Tibial artery (tissue), 4 donors: ENCODE measurements around the gene KLHL3.

Source experiments
- DNase-seq, 2 donors: peaks; one replicate each; pipeline ENCODE4 v3.0.0-alpha.2; 2019
- H3K27ac ChIP-seq, 2 donors: fragments of 200-600 bp; sonication (generic) in 1 of 2; 1 replicate in 1 of 2; 2 replicates in 1 of 2; pipeline ENCODE4 v1.5.1; 2018 to 2019; ENCODE audit warnings: mild to moderate bottlenecking in 1 of 2
- H3K27me3 ChIP-seq, 2 donors: fragments of 200-600 bp; sonication (generic) in 1 of 2; one replicate each; pipeline versions ENCODE4 v1.5.1 to v1.6.0; 2016 to 2019
- H3K36me3 ChIP-seq, 3 donors: fragments of 200-600 bp; sonication (generic) in 2 of 3; one replicate each; pipeline ENCODE4 v1.5.1; 2016 to 2019; ENCODE audit warnings: mild to moderate bottlenecking in 2 of 3
- H3K4me1 ChIP-seq, 4 donors: fragments of 200-600 bp; sonication (generic) in 2 of 4; 1 replicate in 3 of 4; 2 replicates in 1 of 4; pipeline ENCODE4 v1.5.1; 2016 to 2019
- H3K4me3 ChIP-seq, 2 donors: fragments of 200-600 bp; sonication (generic) in 1 of 2; 1 replicate in 1 of 2; 2 replicates in 1 of 2; pipeline ENCODE4 v1.5.1; 2018 to 2019; ENCODE audit warnings: mild to moderate bottlenecking in 2 of 2
- H3K9me3 ChIP-seq, 3 donors: fragments of 200-600 bp; sonication (generic) in 1 of 3; one replicate each; pipeline ENCODE4 v1.5.1; 2016 to 2019
- CTCF ChIP-seq, 2 experiments: fragments of 200-600 bp in 1 of 2; fragments of 450-650 bp in 1 of 2; IDR thresholded peaks; one replicate each; pipeline ENCODE4 v1.5.1; 2017 to 2019; ENCODE audit warnings: antibody characterized with exemption in 2 of 2, mild to moderate bottlenecking in 1 of 2, moderate library complexity in 1 of 2
- intact Hi-C: fragments of 100-400 bp; cut with DNase I; formaldehyde crosslinking; loops from one replicate; pipeline ENCODE4 v1.15.0; 2023; ENCODE audit warnings: low total_unique reads

The KLHL3 gene

GRCh38 chr5:137573376-137573775, 162.5 kb downstream of the KLHL3 start:
- TF ChIP-seq CTCF (IDR thresholded peaks at IDR 0.05), result no peak
- Histone ChIP-seq H3K27me3 (no peaks in the 10 kb centered on the region), H3K4me3 (no peak overlapping the region), H3K36me3 (no peaks in the 10 kb centered on the region), H3K27ac (no peak overlapping the region), H3K9me3 (no peaks in the 10 kb centered on the region), H3K4me1 (no peaks in the 10 kb centered on the region)
- intact Hi-C loops, result no loop called here
- no peak for DNase-seq

GRCh38 chr5:137572042-137572695, 163.7 kb downstream of the KLHL3 start:
- intact Hi-C loops, result no loop called here
- Histone ChIP-seq H3K27me3 (no peaks in the 10 kb centered on the region), H3K4me1 (no peaks in the 10 kb centered on the region), H3K9me3 (no peaks in the 10 kb centered on the region), H3K36me3 (no peaks in the 10 kb centered on the region), H3K27ac (no peak overlapping the region), H3K4me3 (no peak overlapping the region)
- no peak for TF ChIP-seq CTCF (IDR thresholded peaks at IDR 0.05)
- no peak for DNase-seq

- intact Hi-C loops, result no loop called here
- no peak for DNase-seq
Observed at GRCh38 chr5:137570070-137570469, 165.8 kb downstream of the KLHL3 start.

More at GRCh38 chr5:137570070-137570469, 165.8 kb downstream of the KLHL3 start:
- Histone ChIP-seq H3K9me3 (no peaks in the 10 kb centered on the region), H3K4me3 (no peak overlapping the region), H3K27ac (no peak overlapping the region), H3K36me3 (no peaks in the 10 kb centered on the region), H3K27me3 (no peaks in the 10 kb centered on the region), H3K4me1 (peaks cover 0 to 19% (median 8%) of the 10 kb centered on the region in 4 donors)
- no peak for TF ChIP-seq CTCF (IDR thresholded peaks at IDR 0.05)
